SK-N-SH treated with all-trans-retinoic acid at 6 μM for 48 hours (cell line): Measurements from ENCODE around the gene HHIPL1.

ENCODE experiments used
- ARNTL ChIP-seq: fragments of 450-650 bp; formaldehyde crosslinking; IDR thresholded peaks from 2 replicates; pipeline ENCODE4 v1.5.0; 2020; ENCODE audit warnings: low read depth, mild to moderate bottlenecking, moderate library complexity, borderline replicate concordance
- CREB5 ChIP-seq: fragments of 250-450 bp; sonication (Bioruptor Pico); IDR thresholded peaks from 2 replicates; pipeline ENCODE4 v1.5.1; 2020; ENCODE audit warnings: low read depth, mild to moderate bottlenecking, moderate library complexity
- CSDC2 ChIP-seq: fragments of 250-450 bp; sonication (Bioruptor Pico); IDR thresholded peaks from 2 replicates; pipeline ENCODE4 v1.5.0; 2020; ENCODE audit warnings: mild to moderate bottlenecking, moderate library complexity
- GLIS3 ChIP-seq: fragments of 250-450 bp; sonication (Bioruptor Pico); IDR thresholded peaks from 2 replicates; pipeline ENCODE4 v1.5.0; 2020; ENCODE audit warnings: mild to moderate bottlenecking, moderate library complexity
- ISL1 ChIP-seq: fragments of 250-450 bp; sonication (Bioruptor Pico); IDR thresholded peaks from 2 replicates; pipeline ENCODE4 v2.1.2; 2022; ENCODE audit warnings: mild to moderate bottlenecking, moderate library complexity
- OSR1 ChIP-seq: fragments of 250-450 bp; sonication (Bioruptor Pico); IDR thresholded peaks from 2 replicates; pipeline ENCODE4 v1.8.0; 2022; ENCODE audit warnings: moderate library complexity, mild to moderate bottlenecking, inconsistent platforms
- PATZ1 ChIP-seq: fragments of 250-450 bp; sonication (Bioruptor Pico); IDR thresholded peaks from 2 replicates; pipeline ENCODE4 v1.8.0; 2020; ENCODE audit warnings: mild to moderate bottlenecking, moderate library complexity, borderline replicate concordance
- POU6F1 ChIP-seq: fragments of 250-450 bp; sonication (Bioruptor Pico); IDR thresholded peaks from 2 replicates; pipeline ENCODE4 v1.8.0; 2021; ENCODE audit warnings: low read depth, mild to moderate bottlenecking, moderate library complexity, borderline replicate concordance
- RARB ChIP-seq: fragments of 250-450 bp; sonication (Bioruptor Pico); IDR thresholded peaks from 2 replicates; pipeline ENCODE4 v1.8.0; 2021; ENCODE audit warnings: mild to moderate bottlenecking, moderate library complexity
- TCF4 ChIP-seq: fragments of 250-450 bp; sonication (Bioruptor Pico); IDR thresholded peaks from 2 replicates; pipeline ENCODE4 v1.8.0; 2021; ENCODE audit warnings: mild to moderate bottlenecking, moderate library complexity, borderline replicate concordance
- ZFP3 ChIP-seq: fragments of 250-450 bp; sonication (Bioruptor Pico); IDR thresholded peaks from 2 replicates; pipeline ENCODE4 v1.5.0; 2020; ENCODE audit warnings: mild to moderate bottlenecking, moderate library complexity
- ZNF70 ChIP-seq: fragments of 450-650 bp; formaldehyde crosslinking; IDR thresholded peaks from 2 replicates; pipeline ENCODE4 v1.5.0; 2020; ENCODE audit warnings: mild to moderate bottlenecking, moderate library complexity

GRCh38 chr14:99645545-99646505, 896 bp downstream of the HHIPL1 start:
- TF ChIP-seq CSDC2 (CRISPR knock-in tag) (no peak), POU6F1 (no peak), CREB5 (CRISPR knock-in tag) (no peak), RARB (CRISPR knock-in tag) (no peak), ZFP3 (CRISPR knock-in tag) (no peak), ZNF70 (CRISPR knock-in tag) (no peak), PATZ1 (CRISPR knock-in tag) (no peak), ARNTL (CRISPR knock-in tag) (no peak), OSR1 (CRISPR knock-in tag) (no peak), GLIS3 (CRISPR knock-in tag) (no peak), ISL1 (CRISPR knock-in tag) (no peak), TCF4 (no peak)
